PC-9 (cell line): Measurements from ENCODE around the gene OPA1. TPM values are rescaled to one million over a fixed set of nuclear protein-coding genes. Genes with fewer than 3 reads are reported as not detected.

Experiments used
- BruUV-seq: library from RNA; stranded (reverse); fragments of 400-500 nt; replicated peaks from 2 replicates; lab custom pipeline; 2021; lab: Mats Ljungman, UMichigan
- CTCF ChIA-PET: fragments of 300-600 bp; sonication (Branson Sonifier 250); formaldehyde crosslinking; loops from one replicate; lab custom pipeline; 2022; ENCODE audit warnings: antibody characterized with exemption; lab: Charles Lee
- POLR2A ChIA-PET: fragments of 300-600 bp; sonication (Branson Sonifier 250); formaldehyde crosslinking; loops from one replicate; lab custom pipeline; 2022; ENCODE audit warnings: antibody characterized with exemption; ENCODE audit not compliant: unreplicated experiment; lab: Charles Lee
- DNase-seq, 2 experiments: peaks; one replicate each; pipeline versions ENCODE4 v3.0.0 to v3.0.0-alpha.2; 2015 to 2022; ENCODE audit warnings: mixed read lengths in 1 of 2
- H2AFZ ChIP-seq: fragments of 200-600 bp; sonication (generic); 2 replicates; pipeline ENCODE4 v1.8.1; 2017; ENCODE audit warnings: antibody characterized with exemption
- H3F3A ChIP-seq: fragments of 200-600 bp; sonication (generic); 2 replicates; pipeline ENCODE4 v1.8.1; 2017; ENCODE audit warnings: antibody characterized with exemption, mild to moderate bottlenecking, low read depth; ENCODE audit not compliant: insufficient read depth
- H3K27ac ChIP-seq: fragments of 200-600 bp; sonication (generic); 2 replicates; pipeline ENCODE4 v1.6.1; 2016; ENCODE audit warnings: mixed run types
- H3K27me3 ChIP-seq: fragments of 200-600 bp; sonication (generic); 2 replicates; pipeline ENCODE4 v1.6.1; 2016; ENCODE audit warnings: low read depth, mixed run types; ENCODE audit not compliant: insufficient read depth
- H3K36me3 ChIP-seq: fragments of 200-600 bp; sonication (generic); 2 replicates; pipeline ENCODE4 v1.6.1; 2016; ENCODE audit warnings: low read depth, mixed run types
- H3K4me1 ChIP-seq: fragments of 200-600 bp; sonication (generic); replicated peaks from 2 replicates; pipeline ENCODE4 v1.6.1; 2016; ENCODE audit warnings: mixed run types; ENCODE audit not compliant: insufficient read depth
- H3K4me2 ChIP-seq: fragments of 200-600 bp; sonication (generic); 2 replicates; pipeline ENCODE4 v1.6.1; 2017; ENCODE audit warnings: mixed run types
- H3K4me3 ChIP-seq: fragments of 200-600 bp; sonication (generic); 2 replicates; pipeline ENCODE4 v1.6.1; 2016; ENCODE audit warnings: mixed run types
- H3K79me2 ChIP-seq: fragments of 200-600 bp; sonication (generic); 2 replicates; pipeline ENCODE4 v1.6.1; 2017; ENCODE audit warnings: low read depth, mixed run types
- H3K9me2 ChIP-seq: fragments of 200-600 bp; sonication (generic); 2 replicates; pipeline ENCODE4 v1.8.1; 2017; ENCODE audit warnings: mild to moderate bottlenecking; ENCODE audit not compliant: insufficient read depth
- H3K9me3 ChIP-seq: fragments of 200-600 bp; sonication (generic); 2 replicates; pipeline ENCODE4 v1.8.1; 2016; ENCODE audit warnings: low read depth; ENCODE audit not compliant: insufficient read depth
- H4K20me1 ChIP-seq: fragments of 200-600 bp; sonication (generic); 2 replicates; pipeline ENCODE4 v1.8.1; 2017; ENCODE audit not compliant: insufficient read depth
- CTCF ChIP-seq: fragments of 200-600 bp; sonication (generic); conservative IDR thresholded peaks from 2 replicates; pipeline ENCODE4 v1.6.1; 2017; ENCODE audit warnings: mixed run types, antibody characterized with exemption, mild to moderate bottlenecking, moderate library complexity
- EZH2 ChIP-seq: fragments of 200-600 bp; sonication (generic); IDR thresholded peaks from 2 replicates; pipeline ENCODE4 v1.8.0; 2017; ENCODE audit warnings: antibody characterized with exemption, low read depth
- intact Hi-C: fragments of 100-400 bp; cut with micrococcal nuclease; formaldehyde crosslinking; loops from one replicate; pipeline ENCODE4 v1.10.0; 2022; ENCODE audit not compliant: unreplicated experiment
- total RNA-seq: library from RNA; stranded (reverse); gene quantifications from 2 replicates; pipeline ENCODE4 v1.2.3, GENCODE V29; 2021

The OPA1 gene
- total RNA-seq, 1 experiment from 2014 or later = 120 TPM

DNA sequence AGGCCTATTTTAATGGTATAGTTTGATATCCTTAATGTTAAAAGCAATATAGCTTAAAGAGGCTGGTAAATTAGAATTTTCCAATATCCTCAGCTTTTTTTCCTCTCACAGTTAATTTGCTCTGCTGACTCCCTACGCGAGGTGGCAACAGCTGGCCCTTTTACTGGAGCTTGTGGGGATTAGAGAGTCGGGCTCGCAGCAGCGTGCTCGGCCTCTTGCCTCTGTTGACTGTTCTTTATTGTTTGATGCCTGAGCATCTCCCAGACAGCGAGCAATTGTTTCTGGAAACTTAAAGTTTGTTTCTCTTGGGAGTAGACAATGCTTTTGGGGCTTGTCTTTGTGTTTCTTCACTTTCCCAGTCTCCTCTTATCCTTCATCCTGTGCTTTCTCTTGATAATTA is 80.8 kb downstream of the OPA1 start:
- peaks cover 26% of the 10 kb centered on the region; the same call in 1 of the 2 replicates for H3K36me3 ChIP-seq
- no peaks in the 10 kb centered on the region for H3F3A ChIP-seq
- no peaks in the 10 kb centered on the region for H3K79me2 ChIP-seq
- no peak overlapping the region for H3K27ac ChIP-seq
- ChIA-PET POLR2A (interaction anchor here (0.8 kb wide), 1 partner anchor 63 kb away, joined by 3 read pairs; no protein-coding TSS in a partner anchor), CTCF (no interaction called here)
- H3K9me3 ChIP-seq = no peaks in the 10 kb centered on the region
- TF ChIP-seq EZH2 (no peak), CTCF (no peak)
- no peaks in the 10 kb centered on the region for H4K20me1 ChIP-seq
- DNase-seq = no peak
- intact Hi-C loops = no loop called here
- no TSS peak for BruUV-seq
- H3K4me2 ChIP-seq = no peak overlapping the region
- H3K4me1 ChIP-seq = no peaks in the 10 kb centered on the region
- no peak overlapping the region for H2AFZ ChIP-seq
- no peak overlapping the region for H3K4me3 ChIP-seq
- no peaks in the 10 kb centered on the region for H3K9me2 ChIP-seq
- no peaks in the 10 kb centered on the region for H3K27me3 ChIP-seq

GRCh38 chr3:193674714-193675113 is 81.7 kb downstream of the OPA1 start:
- TF ChIP-seq EZH2 (no peak), CTCF (no peak)
- Histone ChIP-seq H3K36me3 (0 out of 2 replicates have a peak, but pooled peaks cover 17% of the 10 kb centered on the region), H4K20me1 (no peaks in the 10 kb centered on the region), H3K4me1 (no peaks in the 10 kb centered on the region), H3K9me3 (no peaks in the 10 kb centered on the region), H3K4me3 (no peak overlapping the region), H3K4me2 (no peak overlapping the region), H2AFZ (no peak overlapping the region), H3K9me2 (no peaks in the 10 kb centered on the region), H3K27me3 (no peaks in the 10 kb centered on the region), H3K27ac (no peak overlapping the region), H3K79me2 (no peaks in the 10 kb centered on the region), H3F3A (no peaks in the 10 kb centered on the region)
- no TSS peak for BruUV-seq
- POLR2A ChIA-PET = interaction anchor here (0.7 kb wide), 1 partner anchor 203 kb away, joined by 11 read pairs; no protein-coding TSS in a partner anchor
- no peak for DNase-seq
- intact Hi-C loops = no loop called here
- CTCF ChIA-PET = no interaction called here

GRCh38 chr3:193677734-193678133 is 84.7 kb downstream of the OPA1 start:
- no peaks in the 10 kb centered on the region for H3K9me2 ChIP-seq
- peaks cover 15% of the 10 kb centered on the region; the same call in 1 of the 2 replicates for H3K36me3 ChIP-seq
- H3K4me2 ChIP-seq = no peak overlapping the region
- H3K9me3 ChIP-seq = no peaks in the 10 kb centered on the region
- no peak overlapping the region for H3K4me3 ChIP-seq
- DNase-seq = no peak
- no peak overlapping the region for H3K27ac ChIP-seq
- no peaks in the 10 kb centered on the region for H3K27me3 ChIP-seq
- POLR2A ChIA-PET = interaction anchor here (0.6 kb wide), 1 partner anchor 58 kb away, joined by 6 read pairs; no protein-coding TSS in a partner anchor
- CTCF ChIA-PET = no interaction called here
- no TSS peak for BruUV-seq
- H2AFZ ChIP-seq = no peak overlapping the region
- no peaks in the 10 kb centered on the region for H3K79me2 ChIP-seq
- no peaks in the 10 kb centered on the region for H4K20me1 ChIP-seq
- no peaks in the 10 kb centered on the region for H3F3A ChIP-seq
- intact Hi-C loops = no loop called here
- no peaks in the 10 kb centered on the region for H3K4me1 ChIP-seq
- TF ChIP-seq CTCF (no peak), EZH2 (no peak)
